Cerebellar cortex (tissue), 1 donor: Measurements from ENCODE around the gene MEN1.

Experiments used
- DNase-seq: peaks from one replicate; pipeline ENCODE4 v3.0.0-alpha.2; 2015; ENCODE audit warnings: low spot score

MEN1 gene

DNA sequence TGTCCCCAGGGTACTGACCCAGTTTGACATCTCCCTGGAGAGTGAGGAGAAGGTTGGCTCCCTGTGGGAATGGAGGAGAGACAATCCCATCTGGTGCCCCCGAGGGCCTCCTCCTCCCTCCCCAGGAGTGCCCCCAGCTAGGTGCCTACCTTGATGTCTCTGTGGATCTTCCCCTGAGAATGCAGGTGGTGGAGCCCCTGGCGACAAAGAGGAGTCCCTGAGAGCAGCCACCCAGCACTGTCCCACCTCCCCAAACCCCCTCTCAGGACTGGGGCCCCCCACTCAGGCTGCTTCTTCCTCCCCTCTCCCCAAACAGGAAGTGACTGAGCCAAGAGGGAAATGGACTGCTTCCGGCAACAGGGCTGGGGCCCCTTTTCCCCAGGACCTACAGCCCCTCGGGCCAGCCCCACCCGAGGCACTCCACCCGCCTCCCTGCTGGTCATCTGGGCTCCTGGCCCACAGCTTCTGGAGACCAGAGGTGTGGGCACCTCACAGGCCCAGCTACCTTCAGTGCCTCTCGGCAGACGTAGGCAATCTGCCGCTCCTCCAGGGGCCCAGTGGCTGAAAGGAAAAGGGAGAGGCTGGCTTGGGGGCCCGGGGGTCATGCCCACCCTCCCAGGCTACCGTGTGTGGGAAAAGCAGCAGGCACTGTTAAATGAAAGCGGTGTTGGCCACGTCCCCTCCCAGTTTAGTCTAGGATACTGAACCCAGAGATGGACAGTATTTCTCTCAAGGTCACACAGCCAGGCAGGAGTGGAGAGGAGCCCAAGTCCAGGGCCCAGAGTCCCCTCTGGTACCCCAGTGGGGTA lies 8.6 kb downstream of the MEN1 start:
- no peak for DNase-seq

DNA sequence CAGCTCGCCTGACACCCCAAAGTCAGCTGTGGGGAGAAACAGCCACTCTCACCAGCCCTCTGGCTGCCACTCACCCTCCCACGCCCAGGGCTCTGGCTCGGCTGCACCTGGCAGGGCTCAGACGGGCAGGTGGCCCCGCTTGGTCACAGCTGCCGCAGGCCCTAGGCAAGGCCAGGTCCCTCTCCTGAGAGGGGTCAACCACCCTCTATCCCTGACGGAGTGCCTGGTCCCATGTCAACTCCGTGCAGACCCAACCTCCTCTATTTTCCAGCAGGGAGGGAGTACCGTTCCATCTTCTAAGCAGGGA lies 9.2 kb downstream of the MEN1 start:
- no peak for DNase-seq

DNA sequence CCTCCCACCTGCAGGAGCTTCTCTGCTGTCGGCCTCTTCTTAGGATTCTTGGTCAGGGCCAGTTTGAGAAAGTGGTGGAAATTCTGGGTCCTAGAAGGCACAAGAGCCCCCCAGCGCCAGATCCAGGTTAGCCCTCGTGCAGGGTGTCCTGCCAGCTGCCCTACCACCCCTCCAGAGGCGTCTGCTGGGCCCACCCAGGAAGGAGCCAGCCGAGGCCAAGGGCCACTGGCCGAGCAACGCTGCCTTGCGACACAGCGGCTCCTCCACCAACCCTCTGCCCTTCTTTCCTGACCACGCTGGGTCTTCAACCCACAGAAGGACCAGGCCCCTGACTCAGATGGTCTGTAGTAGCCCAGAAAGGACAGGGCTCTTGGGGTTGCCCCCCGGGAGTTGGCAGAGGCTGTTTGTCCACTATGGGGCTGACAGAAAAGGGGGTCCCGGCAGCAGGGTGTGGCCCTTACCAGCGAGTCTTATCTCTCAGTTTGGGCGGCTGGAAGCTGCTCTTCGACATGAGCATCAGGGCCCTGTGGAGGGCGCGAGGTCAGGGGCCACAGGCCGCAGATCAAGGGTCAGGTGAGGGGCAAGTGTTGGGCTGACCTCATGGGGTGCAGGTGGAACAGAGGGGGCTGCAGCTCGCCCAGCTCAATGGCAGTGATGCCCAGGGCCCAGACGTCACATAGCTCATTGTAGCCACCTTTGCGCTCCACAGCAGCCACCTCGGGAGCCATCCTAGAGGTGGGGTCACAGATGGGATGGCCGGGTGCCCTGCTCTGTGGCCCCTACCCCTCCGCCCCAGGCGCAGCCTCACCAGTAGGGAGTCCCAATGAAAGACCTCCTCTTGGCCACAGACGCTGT lies 9.8 kb downstream of the MEN1 start:
- DNase-seq, result no peak

DNA sequence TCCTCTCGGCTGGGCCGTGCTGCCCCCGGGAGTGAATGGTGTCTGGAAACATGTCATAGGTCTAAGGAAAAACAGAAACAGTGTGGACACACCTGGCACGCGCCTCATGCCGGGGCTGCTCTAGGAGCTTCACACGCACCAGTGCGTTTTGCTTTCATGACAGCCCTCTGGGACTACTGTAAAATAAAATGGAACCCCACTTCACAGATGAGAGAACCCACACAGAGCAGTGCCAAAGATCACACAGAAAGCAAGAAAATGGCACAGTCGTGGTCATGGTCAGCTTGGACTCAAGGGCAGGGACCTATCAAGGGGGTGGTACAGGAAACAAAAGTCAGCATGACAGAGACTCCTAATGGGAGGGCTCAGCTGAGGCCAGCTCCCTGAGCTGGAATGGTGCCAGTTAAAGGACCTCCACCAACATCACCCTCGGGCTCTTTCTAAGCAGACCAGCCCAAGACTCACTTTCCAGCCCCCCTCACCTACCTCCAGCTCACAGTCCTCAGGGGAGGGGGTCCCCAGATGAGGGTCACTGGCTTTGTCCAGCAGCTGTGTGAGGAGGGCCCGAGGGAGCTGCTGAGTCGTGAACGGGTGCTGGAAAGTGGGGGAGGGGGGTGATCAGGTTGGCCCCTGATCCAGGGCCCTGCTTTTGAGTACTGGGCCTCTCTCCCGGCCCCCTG lies 10.6 kb downstream of the MEN1 start:
- DNase-seq, result no peak

DNA sequence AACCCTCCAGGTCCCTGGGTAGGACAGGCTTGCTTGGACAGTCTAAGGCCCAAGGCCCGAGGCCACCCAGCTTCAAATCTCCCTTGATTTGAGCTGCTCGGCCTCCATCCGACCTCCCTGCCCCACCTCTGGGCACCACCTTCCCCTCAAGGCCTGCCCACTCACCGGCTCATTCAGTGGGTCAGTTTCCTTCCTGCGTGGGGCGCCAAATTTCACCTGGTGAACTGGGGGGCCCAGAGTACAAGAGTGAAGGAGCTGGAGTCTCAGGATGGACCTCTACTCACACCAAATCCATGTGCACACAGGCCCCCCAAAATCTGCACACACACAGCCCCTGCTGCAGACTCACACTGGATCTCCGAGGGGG lies 11.1 kb downstream of the MEN1 start:
- DNase-seq, result no peak

DNA sequence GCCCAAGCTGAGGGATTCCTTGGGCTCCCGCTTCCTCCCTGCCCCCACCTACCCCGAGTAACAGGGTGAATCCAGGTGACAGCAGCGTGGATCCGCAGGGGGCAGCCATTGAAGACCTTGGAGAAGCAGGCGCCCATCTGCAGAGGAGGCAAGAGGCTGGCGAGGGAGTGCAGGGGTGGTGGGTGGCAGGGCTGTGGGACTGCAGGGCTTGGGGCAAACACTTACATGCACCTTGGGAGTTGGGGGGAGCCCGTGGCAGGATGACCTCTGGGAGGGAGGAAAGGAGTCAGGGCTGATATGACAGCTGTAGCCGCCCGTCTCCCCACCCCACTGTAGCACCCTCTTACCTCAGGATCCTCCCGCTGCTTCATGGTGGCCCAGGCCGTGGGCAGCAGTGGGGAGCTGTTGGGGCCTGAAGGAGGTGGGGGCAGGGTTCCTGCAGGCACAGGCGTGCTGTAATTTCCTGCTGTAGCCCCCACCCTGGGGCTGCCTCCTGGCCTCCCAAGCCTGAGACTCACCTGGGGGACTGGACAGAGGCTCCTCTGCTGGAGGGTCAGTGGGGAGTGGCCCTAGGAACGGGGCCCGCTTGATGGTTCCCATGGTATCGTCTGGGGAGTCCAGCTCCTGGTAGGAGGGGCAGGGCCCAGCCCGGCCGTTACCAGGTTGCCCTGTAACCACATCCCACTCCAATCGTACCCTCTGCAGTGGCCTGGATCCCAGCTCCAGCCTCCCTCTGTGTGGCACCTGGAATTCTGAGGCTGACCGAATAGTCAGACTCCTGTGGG lies 13.4 kb downstream of the MEN1 start:
- no peak for DNase-seq

DNA sequence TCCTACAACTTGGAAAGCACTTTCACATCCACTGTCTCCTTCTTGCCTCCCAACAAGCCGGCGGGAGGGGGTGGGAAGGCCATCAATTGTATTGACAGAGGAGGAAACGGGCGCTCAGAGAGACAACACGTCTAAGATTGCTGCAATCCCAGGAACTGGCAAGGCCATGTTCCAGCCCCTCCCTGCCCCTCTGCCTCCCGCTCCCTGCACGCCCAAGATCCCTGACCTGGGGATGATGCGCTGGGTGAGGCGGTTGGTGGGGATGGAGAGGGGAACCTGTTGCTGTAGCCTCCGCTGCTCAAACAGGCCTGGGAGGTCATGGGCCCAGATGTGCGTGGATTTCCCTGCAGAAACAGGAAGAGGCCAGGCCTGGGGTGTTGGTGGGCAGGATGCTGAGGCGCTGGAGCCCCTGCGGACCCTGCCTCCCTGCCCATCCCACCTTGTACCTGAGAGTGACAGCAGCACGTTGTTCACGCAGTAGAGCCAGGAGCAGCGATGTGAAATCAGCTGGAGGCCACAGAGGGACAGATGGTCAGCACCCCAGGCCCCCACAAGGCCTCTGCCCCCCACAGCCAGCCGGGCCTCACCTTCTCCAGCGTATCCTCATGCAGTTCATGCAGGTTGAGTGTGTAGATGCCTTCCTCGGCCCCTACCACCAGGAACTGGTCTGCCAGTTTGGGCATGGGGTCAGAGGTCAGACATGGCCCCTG lies 14.1 kb downstream of the MEN1 start:
- no peak for DNase-seq

DNA sequence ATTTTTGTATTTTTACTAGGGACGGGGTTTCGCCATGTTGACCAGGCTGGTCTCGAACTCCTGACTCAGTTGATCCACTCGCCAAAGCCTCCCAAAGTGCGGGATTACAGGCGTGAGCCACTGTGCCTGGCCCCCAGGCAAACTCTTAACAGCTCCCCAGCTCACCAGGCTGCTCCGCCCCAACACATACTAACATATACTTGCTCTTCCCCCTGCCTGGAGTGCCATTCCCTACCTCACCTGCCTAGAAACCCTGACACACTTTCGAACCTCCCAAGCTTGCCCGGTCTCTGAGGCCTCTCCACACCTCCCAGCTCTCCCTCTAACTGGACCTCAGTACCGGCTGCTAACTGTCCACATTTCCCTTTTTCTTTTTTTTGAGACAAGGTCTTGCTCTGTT lies 15.8 kb downstream of the MEN1 start:
- DNase-seq, result no peak

DNA sequence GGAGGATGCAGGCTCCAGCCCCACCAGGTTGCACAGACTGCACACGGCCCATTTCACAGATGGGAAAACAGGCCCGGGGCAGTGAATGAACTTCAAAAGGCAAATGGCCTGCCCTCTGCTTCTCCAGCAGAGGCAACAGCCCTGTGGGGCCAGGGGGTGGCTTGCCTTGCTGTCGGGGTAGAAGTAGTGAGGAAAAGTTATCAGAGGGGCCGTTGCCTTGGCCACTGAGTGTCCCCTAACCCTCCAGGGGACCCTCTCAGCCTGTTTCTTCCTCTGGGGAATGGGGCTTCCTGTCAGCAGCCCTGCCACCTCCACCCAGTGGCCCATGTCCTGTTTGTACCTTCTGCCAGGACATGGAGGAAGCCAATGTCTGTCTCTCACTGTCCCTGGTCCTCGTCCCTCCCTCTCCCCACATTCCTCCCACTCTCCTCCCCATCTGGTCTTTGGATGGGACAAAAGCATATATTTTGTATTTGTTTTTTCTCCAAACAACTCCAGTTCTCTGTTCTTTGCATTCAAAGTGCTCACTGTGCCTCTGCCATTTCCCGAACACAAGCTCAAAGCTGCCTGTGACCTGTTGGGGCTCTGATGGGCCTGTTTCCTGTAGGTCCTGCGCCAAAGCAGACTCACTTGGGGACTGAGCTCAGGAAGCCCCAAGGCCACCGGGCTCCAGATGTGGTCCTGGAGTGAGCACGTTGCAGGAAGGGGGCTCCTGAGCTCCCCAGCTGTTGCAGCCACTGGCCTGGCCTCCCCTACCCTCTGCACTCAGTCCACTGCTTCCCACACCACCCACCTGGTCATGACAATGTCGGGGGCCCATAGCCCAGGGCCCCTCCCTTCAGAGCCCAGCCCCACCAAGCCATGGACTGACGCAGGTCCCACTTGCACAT lies 16.8 kb downstream of the MEN1 start:
- no peak for DNase-seq

DNA sequence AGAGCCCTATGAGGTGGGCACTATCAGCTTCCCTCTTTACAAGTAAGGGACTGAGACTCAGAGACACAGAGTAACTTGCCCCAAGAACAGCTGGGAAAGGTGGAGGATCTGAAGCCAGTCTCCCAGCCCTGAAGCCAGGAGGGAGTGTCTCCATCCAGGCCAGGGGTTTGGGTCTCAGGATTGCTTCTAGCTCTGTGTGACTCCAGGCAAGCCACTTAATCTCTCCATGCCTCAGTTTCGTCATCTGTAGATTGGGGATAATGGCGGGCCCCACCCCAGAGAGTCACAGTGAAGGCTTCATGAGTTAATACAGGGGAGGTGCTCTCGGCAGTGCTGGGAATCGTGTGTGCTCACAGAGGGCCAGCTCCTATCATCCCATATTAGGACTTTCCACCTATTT lies 17.9 kb downstream of the MEN1 start:
- DNase-seq, result no peak

DNA sequence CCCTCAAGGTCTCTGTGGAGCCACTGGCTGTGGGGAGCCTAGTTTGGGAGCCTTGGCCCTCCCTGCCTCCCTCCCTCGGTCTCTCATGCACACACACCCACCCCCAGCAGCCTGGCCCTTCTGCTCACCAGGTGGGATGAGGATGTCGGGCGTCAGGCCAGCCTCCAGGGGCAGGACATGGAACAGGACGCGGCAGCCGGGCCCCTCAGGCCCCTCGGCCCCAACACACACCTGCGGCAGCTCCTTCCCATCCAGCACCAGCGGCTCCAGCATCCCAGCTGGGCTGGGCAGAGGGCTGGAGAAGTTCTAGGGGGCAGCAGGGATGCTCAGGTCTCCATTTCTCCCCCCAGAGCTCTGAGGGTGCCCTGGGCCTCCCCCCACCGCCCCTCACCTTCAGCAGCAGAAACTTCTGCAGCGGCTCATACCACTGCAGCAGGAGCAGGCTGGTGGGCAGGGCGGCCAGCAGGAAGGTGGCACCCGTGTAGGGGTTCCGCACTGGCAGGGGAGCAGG lies 18.5 kb downstream of the MEN1 start:
- no peak for DNase-seq

DNA sequence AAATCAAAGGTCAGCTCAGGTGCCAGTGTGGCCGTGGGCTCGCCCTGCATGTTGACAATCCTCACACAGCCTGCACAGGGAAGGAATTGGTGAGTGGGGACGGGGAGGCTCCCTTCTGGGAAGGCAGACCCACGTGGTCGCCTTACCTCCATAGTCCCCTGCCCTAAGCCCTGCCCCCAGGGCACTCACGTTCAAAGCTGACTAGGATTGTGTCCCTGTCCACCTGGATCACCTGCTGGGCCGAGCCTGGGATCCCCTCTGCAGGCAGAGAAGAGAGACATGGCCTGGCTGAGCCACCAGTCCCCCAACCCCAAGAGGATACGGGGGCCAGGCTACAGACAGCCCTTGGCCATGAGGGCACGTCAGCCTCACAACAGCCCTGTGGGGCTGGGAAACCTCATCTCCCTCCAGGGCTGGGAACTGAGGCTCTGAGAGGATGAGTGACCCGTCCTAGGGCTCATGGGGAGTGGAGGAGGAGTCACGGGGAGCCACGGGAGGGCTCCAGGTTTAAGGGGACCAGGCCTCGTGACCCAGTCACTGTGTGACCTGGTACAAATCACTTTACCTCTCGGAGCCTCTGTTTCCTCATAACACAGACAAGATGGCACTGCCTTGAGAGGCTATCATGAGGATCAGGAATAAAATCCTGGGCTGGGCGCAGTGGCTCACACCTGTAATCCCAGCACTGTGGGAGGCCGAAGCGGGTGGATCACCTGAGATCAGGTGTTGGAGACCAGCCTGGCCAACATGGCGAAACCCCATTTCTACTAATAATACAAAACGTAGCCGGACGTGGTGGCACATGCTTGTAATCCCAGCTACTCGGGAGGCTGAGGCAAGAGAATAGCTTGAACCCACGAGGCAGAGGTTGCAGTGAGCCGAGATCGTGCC lies 19.9 kb downstream of the MEN1 start:
- DNase-seq, result no peak

DNA sequence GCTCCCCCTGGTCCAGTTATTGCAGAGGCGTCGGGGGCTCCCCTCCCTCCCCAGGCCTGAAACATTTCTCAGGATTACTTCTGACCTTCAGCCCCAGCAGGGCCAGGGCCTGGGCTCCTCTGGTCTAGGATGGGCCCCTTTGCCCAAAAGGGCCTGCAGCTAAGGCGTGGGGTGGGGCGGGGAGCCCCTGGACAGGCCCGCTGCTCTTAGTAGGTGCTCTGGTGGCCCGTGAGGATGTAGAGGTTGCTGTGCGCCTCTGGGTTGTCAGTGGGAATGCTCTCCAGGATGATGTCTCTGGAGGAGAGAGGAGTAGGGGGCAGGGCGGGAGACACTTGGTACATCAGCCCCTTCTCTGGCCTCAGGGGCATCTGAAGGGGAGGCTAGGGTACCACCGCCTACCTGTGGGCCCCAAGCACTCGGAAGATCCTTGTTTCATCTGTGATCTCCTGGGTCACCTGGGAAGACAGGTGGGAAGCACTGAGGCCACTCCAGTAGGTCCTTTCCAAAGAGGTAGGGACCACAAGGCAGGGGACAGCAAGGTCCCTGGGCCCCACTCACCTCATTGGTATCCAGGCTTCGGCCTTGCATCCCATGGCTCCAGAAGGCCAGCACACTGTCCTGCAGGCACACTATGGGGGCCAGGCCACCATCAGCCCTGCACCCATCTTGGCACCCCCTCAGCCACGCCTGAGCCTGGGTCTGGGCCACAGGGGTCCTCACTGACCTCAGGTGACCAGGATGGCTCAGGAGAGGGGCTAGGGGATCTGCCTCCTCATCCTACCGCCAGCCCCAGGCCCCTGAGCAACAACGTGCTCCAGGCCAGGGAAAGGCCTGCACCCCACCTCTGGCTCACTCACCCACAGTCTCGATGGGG lies 20.8 kb downstream of the MEN1 start:
- DNase-seq, result no peak

DNA sequence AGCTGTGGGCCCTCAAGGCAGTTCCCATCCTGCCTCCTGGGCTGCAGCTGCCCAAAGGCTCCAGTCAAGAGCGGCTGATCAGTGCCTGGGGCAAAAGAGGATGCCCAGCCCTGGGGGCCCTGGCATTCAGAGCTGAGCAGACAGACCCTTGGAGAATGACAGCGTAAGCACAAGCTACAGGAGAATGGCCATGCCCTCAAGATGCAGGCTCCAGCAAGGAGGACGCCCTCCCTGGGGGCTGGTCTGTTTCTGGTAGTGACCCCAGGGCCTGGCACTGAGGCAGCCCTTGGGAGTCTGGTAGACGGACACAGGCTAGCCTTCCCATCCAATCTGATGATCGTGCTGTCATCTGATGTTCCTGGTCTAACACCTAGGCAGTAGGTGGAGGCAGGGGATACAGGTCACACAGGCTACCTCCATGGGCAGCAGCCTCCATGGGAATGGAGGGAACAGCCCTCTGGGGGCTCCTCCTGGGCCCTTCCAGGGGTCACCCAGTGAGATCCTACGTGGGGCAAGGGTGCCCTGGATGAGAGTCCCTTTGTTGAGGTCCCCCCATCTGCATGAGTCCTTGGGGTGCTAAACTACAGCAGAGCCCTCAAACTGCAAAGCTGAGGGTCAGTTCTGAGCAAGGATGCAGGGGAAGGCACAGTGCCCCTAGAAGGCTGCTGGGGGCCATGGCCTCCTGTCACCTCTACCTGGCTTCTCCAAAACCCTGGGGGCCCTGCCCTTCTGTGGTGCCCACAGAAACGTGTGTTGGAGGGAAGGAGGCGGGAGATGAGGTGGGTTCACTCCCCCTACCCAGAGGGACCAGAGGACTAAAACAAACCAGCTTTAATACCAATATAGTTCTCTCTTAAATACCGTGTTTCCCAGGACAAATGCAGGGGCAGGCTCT lies 21.8 kb downstream of the MEN1 start:
- DNase-seq, result no peak

DNA sequence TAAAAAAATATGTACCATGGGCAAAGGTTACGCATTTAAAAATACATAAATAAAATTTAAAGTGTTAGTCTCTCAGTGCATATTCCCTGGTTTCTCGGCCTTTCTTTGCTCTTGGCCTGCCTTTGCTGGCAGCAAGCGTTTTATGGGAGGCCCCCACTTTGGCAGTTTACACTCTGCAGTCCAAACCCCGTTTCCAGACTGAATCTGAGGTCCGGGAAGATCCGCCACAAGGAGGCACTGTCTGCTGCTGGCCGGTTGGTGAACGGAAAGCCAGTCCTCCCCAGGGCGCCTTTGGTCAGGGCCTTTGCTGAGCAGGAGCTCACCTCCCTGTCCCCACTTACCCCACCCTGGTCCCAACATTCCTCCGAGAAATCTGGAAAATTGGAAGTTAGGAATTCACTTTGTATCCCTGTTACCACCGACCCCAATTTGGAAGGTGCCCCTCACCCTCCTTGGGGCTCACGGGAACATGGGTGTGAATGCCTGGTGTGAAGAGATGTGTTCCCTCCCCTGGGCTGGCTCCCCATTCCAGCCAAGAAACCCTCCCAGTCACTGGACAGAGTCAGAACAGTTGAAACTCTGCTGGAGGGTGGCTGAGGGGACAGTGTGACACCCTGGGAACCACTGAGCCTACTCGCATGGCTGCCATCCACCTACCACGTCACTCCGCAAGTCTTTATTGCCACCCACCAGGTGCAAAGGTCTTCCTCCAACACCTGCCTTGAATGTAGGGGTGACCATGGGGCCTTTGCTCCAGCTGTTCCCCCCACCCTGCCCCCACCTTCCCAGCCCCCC lies 22.6 kb downstream of the MEN1 start:
- peak; percentile 65 for DNase-seq

DNA sequence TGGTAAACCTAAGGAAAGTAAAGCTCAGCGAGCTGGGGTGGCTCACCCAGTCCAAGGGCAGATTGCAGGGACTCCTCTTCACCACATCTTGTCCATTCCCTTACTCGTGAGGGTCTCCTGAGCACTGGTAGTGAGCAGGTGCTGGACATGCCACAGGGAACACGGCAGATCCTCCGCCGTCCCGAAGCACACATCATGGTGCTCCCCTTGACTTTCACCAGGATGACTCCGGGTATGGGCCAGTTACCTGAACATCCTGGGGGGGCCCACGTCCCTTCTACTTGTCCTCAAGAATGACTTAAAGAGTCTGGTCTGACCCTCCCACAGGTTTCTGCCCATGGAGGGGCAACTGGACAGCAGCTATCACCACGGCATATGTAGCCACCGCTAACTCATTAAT lies 24.0 kb downstream of the MEN1 start:
- no peak for DNase-seq
